ENCODE data around the gene LEMD3. TPM values are rescaled to one million over a fixed set of nuclear protein-coding genes. Genes with fewer than 3 reads are reported as not detected.
A peak's percentile ranks its signal among the peaks of the same experiment; 100 is the strongest.

Gene LEMD3
- polyA plus RNA-seq (ENCODE audit: insufficient read length) = 20.0 TPM

- peak; percentile 81 for DNase-seq (ENCODE audit: low read depth)
Measured at GRCh38 chr12:65169320-65170208, at the start of gene LEMD3. Gene LEMD3 (plus strand): TSS chr12:65169583. CDS start chr12:65169597, 14 bp downstream.

DNA sequence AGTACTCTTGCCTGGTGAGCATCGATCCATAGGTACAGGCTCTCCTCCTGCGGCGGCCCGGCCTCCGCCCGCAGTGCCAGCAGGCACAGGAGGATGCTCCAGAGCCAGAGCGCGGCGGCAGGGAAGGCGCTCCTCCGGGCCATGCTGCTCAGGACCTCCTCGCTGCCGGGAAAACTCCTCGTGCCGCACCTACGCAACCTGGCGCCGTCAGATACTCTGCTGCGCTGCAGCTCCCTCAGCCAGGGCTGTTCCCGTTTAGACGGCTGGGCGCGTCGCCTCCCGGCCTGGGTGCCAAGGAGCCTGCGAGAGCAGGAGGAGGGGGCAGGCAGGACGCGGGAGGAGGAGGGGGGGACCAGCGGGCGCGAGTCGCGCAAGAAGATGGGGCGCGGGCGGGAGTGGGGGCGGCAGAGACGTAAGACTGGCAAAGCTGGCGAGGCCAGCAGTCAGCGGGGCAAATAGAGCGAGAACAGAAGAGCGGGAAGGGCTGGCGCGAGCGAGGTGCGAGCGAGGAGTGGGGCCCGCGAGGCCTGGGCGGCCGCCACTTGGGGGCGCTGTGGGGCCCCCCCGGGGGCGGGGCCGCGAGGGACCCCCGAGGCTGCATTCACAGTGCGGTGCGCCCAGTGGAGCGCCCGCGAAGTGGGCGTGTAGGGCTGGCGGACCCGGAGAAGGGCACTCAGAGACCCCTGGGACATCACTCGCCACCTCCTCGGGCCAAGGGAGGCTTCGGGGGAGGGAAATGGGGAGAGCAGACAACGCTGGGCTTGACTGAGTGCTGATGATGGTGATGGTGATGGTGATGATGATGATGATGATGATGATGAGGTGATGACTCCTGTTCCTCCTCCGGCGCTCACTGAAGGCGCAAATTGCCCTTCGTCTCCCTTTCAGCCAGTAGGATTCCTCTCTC lies 48.1 kb upstream of the LEMD3 start, which contains the start of gene WIF1:
WIF1 (minus strand) TSS at position 257 of the 907 bp plus-strand sequence; CDS start at position 143, 114 bp downstream.
- no peak for DNase-seq (ENCODE audit: low read depth)

GRCh38 chr12:65121956-65122469 lies 47.4 kb upstream of the LEMD3 start:
- no peak for DNase-seq (ENCODE audit: low read depth)

- DNase-seq (ENCODE audit: low read depth) = no peak
Measured at GRCh38 chr12:65122703-65123102, 46.7 kb upstream of the LEMD3 start.

- DNase-seq (ENCODE audit: low read depth) = peak; percentile 16
Measured at GRCh38 chr12:65123435-65124063, 45.8 kb upstream of the LEMD3 start.

DNA sequence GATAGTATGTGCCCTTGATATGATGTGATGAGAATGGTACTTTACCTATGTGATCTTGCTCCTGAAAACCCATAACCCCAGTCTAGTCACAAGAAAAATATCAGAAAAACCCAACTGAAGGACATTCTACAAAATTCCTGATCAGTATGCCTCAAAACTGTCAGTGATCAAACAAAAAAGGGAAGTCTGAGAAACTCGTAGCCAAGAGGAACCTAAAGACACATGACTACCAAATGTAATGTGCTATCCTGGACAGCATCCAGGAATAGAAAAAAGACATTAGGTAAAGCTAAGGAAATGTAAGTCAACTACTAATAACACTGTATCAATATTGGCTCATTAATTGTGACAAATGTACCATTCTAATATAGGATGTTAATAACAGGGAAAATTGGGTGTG lies 44.1 kb upstream of the LEMD3 start:
- DNase-seq (ENCODE audit: low read depth) = no peak

- DNase-seq (ENCODE audit: low read depth) = no peak
Measured at GRCh38 chr12:65125975-65126374, 43.4 kb upstream of the LEMD3 start.

DNA sequence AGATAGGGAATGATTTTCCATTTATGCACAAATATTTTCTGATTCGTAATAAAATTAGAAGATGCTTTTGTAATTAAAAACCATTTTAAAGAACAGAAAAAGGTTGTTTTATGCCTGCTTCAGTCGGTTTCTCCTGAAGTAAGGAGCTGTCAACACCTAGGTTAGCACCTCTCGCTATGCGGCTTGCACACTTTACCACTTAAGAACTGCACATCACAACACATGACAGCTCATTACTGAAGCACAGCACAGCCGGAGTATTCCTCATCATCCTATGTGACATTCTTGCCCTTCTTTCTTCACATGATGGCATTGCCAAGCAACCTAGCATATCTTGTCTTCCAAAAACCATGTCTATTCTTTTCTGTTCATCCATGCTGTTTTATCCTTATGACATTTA lies 42.9 kb upstream of the LEMD3 start:
- no peak for DNase-seq (ENCODE audit: low read depth)

- no peak for DNase-seq (ENCODE audit: low read depth)
Measured at GRCh38 chr12:65133879-65134278, 35.5 kb upstream of the LEMD3 start.

- no peak for DNase-seq (ENCODE audit: low read depth)
Measured at GRCh38 chr12:65139389-65139788, 30.0 kb upstream of the LEMD3 start.

DNA sequence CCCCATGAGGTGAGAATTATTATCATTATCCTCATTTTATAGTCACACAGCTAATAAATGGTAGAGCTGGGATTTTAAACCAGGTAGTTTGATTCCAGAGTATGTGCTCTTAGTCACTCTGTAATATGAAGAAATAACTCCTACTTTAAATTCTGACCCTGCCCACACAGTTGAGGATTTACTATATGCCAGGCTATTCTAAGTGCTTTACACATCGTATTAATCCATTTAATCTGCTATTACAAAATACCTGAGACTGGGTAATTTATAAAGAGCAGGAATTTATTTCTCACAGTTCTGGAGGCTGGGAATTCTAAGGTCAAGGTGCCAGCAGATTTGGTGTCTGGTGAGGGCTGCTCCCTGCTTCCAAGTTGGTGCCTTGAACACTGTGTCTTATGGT lies 28.6 kb upstream of the LEMD3 start:
- no peak for DNase-seq (ENCODE audit: low read depth)

GRCh38 chr12:65147312-65147905 lies 22.0 kb upstream of the LEMD3 start:
- no peak for DNase-seq (ENCODE audit: low read depth)

DNA sequence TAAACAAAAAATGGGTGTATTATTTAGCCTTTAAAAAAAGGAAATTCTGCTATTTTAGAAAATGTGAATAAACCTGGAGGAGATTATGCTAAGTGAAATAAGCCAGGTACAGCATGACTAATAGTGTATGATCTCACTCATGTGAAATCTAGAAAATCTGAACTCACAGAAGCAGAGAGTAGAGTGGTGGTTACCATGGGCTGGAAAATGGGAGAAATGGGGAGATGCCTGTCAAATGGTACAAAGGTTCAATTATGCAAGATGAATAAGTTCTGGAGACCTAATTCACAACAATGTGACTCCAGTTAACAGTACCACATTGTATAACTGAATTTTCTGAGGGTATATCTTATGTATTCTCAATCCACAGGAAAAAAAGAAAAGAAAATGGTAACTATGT lies 17.4 kb upstream of the LEMD3 start:
- DNase-seq (ENCODE audit: low read depth) = no peak

DNA sequence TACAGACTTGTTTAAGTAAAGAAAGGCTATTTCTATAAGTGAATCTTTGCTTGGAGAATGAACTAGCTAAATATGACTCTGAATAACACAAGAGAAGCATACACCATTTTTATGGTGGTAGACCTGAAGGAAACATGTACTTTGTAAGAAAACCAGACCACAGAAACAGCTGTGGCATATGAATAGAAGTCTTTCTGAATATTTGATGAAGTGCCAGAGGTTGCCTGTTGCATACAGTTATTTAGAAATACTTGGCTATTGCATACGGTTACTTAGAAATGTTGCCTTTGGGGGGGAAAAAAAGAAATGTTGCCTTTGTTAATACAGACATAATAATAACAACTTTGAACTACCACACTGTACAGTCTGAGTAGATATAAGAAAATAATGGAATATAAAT lies 16.8 kb upstream of the LEMD3 start:
- no peak for DNase-seq (ENCODE audit: low read depth)

GRCh38 chr12:65155784-65156183 lies 13.6 kb upstream of the LEMD3 start:
- no peak for DNase-seq (ENCODE audit: low read depth)

- DNase-seq (ENCODE audit: low read depth) = no peak
Measured at GRCh38 chr12:65156366-65156841, 13.0 kb upstream of the LEMD3 start.

DNA sequence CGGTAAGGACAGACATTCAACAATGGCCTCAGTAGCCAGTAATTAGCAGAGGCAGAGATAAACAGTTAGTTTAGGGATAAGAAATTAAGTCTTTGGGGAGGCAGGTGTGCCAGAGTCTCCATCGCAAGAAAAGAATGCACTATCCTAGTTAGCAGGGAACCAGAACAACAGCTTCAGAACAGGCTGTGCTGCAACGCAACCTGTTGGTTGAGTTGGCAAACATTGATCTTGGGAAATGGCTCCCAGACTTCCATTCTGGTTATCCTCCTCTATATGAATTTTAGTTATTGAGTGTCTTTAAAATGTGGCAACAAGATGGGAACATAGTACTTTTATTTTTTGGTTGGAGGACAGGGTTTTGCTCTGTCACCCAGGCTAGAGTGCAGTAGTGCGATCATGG lies 12.3 kb upstream of the LEMD3 start:
- no peak for DNase-seq (ENCODE audit: low read depth)

GRCh38 chr12:65162609-65163008 lies 6.8 kb upstream of the LEMD3 start:
- DNase-seq (ENCODE audit: low read depth) = no peak

GRCh38 chr12:65164244-65164643 lies 5.1 kb upstream of the LEMD3 start:
- no peak for DNase-seq (ENCODE audit: low read depth)

DNA sequence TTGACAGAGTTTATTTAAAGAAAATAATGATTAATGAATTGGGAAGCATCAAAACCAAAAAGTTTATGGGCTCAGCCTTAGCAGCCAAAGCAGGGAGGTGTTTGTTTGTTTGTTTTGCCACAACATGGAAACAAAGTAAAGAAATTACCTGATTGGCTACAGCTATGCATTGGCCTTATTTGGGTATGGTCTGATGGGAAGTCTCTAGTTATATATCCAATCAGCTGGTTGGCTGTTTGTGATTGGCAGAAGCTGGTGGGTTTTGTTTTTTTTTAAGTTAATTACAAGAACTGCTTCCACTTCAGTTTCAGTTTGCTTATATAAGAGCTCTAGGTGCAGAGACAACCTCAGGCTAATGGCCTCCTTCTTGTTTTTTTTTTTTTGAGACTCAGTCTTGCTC lies 4.6 kb upstream of the LEMD3 start:
- no peak for DNase-seq (ENCODE audit: low read depth)

- no peak for DNase-seq (ENCODE audit: low read depth)
Measured at GRCh38 chr12:65168681-65169319, 583 bp upstream of the LEMD3 start.

Data from forelimb muscle (tissue), 1 donor.